K562 (cell line): ENCODE measurements around the gene TMEM43. TPM values are rescaled to one million over a fixed set of nuclear protein-coding genes. Genes with fewer than 3 reads are reported as not detected.

Experiments
- C11orf30 ChIP-seq: fragments of 450-650 bp; IDR thresholded peaks from 2 replicates; pipeline ENCODE4 v1.6.1; 2016; ENCODE audit warnings: low read depth, mild to moderate bottlenecking
- COPS2 ChIP-seq: fragments of 450-650 bp; conservative IDR thresholded peaks from 2 replicates; pipeline ENCODE4 v1.6.1; 2016; ENCODE audit warnings: mild to moderate bottlenecking, moderate library complexity
- EWSR1 ChIP-seq: fragments of 450-650 bp; IDR thresholded peaks from 2 replicates; pipeline ENCODE4 v1.6.1; 2018; ENCODE audit warnings: borderline replicate concordance, mild to moderate bottlenecking, low read depth, moderate library complexity; ENCODE audit not compliant: partially characterized antibody
- FOXJ2 ChIP-seq: fragments of 200-800 bp; sonication (Bioruptor generic); IDR thresholded peaks from 2 replicates; pipeline ENCODE4 v1.6.1; 2016; ENCODE audit warnings: missing genetic modification characterization, missing compliant biosample characterization
- HNRNPH1 ChIP-seq: fragments of 200-400 bp; formaldehyde crosslinking; optimal IDR thresholded peaks from 2 replicates; pipeline ENCODE3; 2017; ENCODE audit warnings: low read depth, mild to moderate bottlenecking, low read length, moderate library complexity
- L3MBTL2 ChIP-seq: fragments of 450-650 bp; IDR thresholded peaks from 2 replicates; pipeline ENCODE4 v1.6.1; 2016; ENCODE audit warnings: mild to moderate bottlenecking, moderate library complexity
- NR2C1 ChIP-seq, 2 experiments: fragments of 450-650 bp; IDR thresholded peaks; 2 replicates each; pipeline ENCODE4 v1.6.1; 2017; ENCODE audit warnings: mild to moderate bottlenecking in 2 of 2, antibody characterized with exemption in 1 of 2, inconsistent platforms in 1 of 2, missing compliant biosample characterization in 1 of 2, missing genetic modification characterization in 1 of 2
- NR2F6 ChIP-seq: fragments of 450-650 bp; formaldehyde crosslinking; IDR thresholded peaks from 2 replicates; pipeline ENCODE4 v1.4.0; 2020; ENCODE audit warnings: mild to moderate bottlenecking
- PPARD ChIP-seq: fragments of 250-450 bp; sonication (Bioruptor Pico); IDR thresholded peaks from 2 replicates; pipeline ENCODE4 v1.8.0; 2022; ENCODE audit warnings: inconsistent platforms, mild to moderate bottlenecking, moderate library complexity
- RBM14 ChIP-seq: fragments of 200-400 bp; formaldehyde crosslinking; IDR thresholded peaks from 2 replicates; pipeline ENCODE4 v1.6.1; 2018; ENCODE audit warnings: low read depth, mild to moderate bottlenecking, low read length, moderate library complexity, borderline replicate concordance; ENCODE audit not compliant: insufficient read depth
- RCOR1 ChIP-seq, 2 experiments: IDR thresholded peaks; 2 replicates each; pipeline ENCODE4 v1.6.1; 2012; ENCODE audit warnings: low read depth in 2 of 2, low read length in 2 of 2, borderline replicate concordance in 1 of 2, improper control_type of control experiment in 1 of 2
- RFX7 ChIP-seq: fragments of 250-450 bp; sonication (Bioruptor Pico); IDR thresholded peaks from 2 replicates; pipeline ENCODE4 v1.5.1; 2021; ENCODE audit warnings: mild to moderate bottlenecking
- SRSF9 ChIP-seq: fragments of 200-400 bp; formaldehyde crosslinking; IDR thresholded peaks from 2 replicates; pipeline ENCODE4 v1.6.1; 2017; ENCODE audit warnings: low read depth, low read length, borderline replicate concordance
- STAG1 ChIP-seq: sonication (generic); formaldehyde crosslinking; IDR thresholded peaks from 2 replicates; pipeline ENCODE4 v1.5.0; 2020; ENCODE audit warnings: missing genetic modification reagents, borderline replicate concordance
- STAT5B ChIP-seq: fragments of 250-450 bp; sonication (Bioruptor Pico); IDR thresholded peaks from 2 replicates; pipeline ENCODE4 v1.8.0; 2021; ENCODE audit warnings: mild to moderate bottlenecking, inconsistent platforms
- SUPT5H ChIP-seq: fragments of 450-650 bp; IDR thresholded peaks from 2 replicates; pipeline ENCODE4 v1.6.1; 2016
- TAF15 ChIP-seq: fragments of 200-400 bp; formaldehyde crosslinking; IDR thresholded peaks from 2 replicates; pipeline ENCODE4 v1.6.1; 2017; ENCODE audit warnings: mild to moderate bottlenecking, low read depth, low read length, moderate library complexity
- ZBTB43 ChIP-seq: sonication (generic); formaldehyde crosslinking; IDR thresholded peaks from 2 replicates; pipeline ENCODE4 v1.8.0; 2023; ENCODE audit warnings: mild to moderate bottlenecking, missing genetic modification reagents
- ZEB2 ChIP-seq: fragments of 450-650 bp; IDR thresholded peaks from 2 replicates; pipeline ENCODE4 v1.6.1; 2016
- ZNF140 ChIP-seq: fragments of 250-450 bp; sonication (Bioruptor Pico); IDR thresholded peaks from 2 replicates; pipeline ENCODE4 v1.8.0; 2021; ENCODE audit warnings: moderate library complexity, mild to moderate bottlenecking, inconsistent platforms
- ZNF41 ChIP-seq: fragments of 250-450 bp; sonication (Bioruptor Pico); conservative IDR thresholded peaks from 2 replicates; pipeline ENCODE4 v1.4.0; 2020; ENCODE audit warnings: mild to moderate bottlenecking
- ZNF668 ChIP-seq: fragments of 250-450 bp; sonication (Bioruptor Pico); IDR thresholded peaks from 2 replicates; pipeline ENCODE4 v1.8.0; 2022; ENCODE audit warnings: mild to moderate bottlenecking, inconsistent platforms
- polyA plus RNA-seq, 8 experiments: library from polyadenylated mRNA; depleted of rRNA in 4 of 8; stranded (reverse) in 5 of 8; unstranded in 3 of 8; fragments of >200 nt; fragmentation: Nextera tagmentation in 2 of 8; fragmentation: Illumina TruSeq in 1 of 8; extraction: Ambion mirVana in 2 of 8; extraction: Trizol in 1 of 8; gene quantifications; 2 replicates each; pipeline versions ENCODE4 v1.2.1 to v1.2.3, GENCODE V29; 2011 to 2014; ENCODE audit warnings: inconsistent platforms in 1 of 8, missing spikeins in 1 of 8
- total RNA-seq, 7 experiments: library from RNA; depleted of rRNA in 6 of 7; stranded (reverse); fragments of >200 nt in 6 of 7; fragmentation: Illumina TruSeq in 2 of 7; extraction: Trizol in 2 of 7; gene quantifications; 2 replicates each; pipeline versions ENCODE4 v1.2.1 to v1.2.3, GENCODE V29; 2011 to 2021; ENCODE audit warnings: low replicate concordance in 1 of 7
- TF ChIP-seq, protein P1 (sequence below): sonication (generic); formaldehyde crosslinking; IDR thresholded peaks from 2 replicates; pipeline ENCODE4 v1.8.0; 2022; ENCODE audit warnings: missing genetic modification reagents, mild to moderate bottlenecking, moderate library complexity, borderline replicate concordance
- TF ChIP-seq, protein P2 (sequence below), 2 experiments: fragments of 200-800 bp in 1 of 2; sonication (Bioruptor generic) in 1 of 2; sonication (generic) in 1 of 2; formaldehyde crosslinking in 1 of 2; IDR thresholded peaks in 1 of 2; conservative IDR thresholded peaks in 1 of 2; 2 replicates each; pipeline versions ENCODE4 v1.5.0 to v1.6.1; 2016 to 2020; ENCODE audit warnings: missing compliant biosample characterization in 1 of 2, missing genetic modification characterization in 1 of 2, missing genetic modification reagents in 1 of 2
- TF ChIP-seq, protein P3 (sequence below): sonication (generic); formaldehyde crosslinking; IDR thresholded peaks from 2 replicates; pipeline ENCODE4 v1.8.0; 2022; ENCODE audit warnings: mild to moderate bottlenecking, missing genetic modification reagents

The TMEM43 gene
- total and polyA plus RNA-seq, 9 of the 15 experiments (the other 6 are each of a cell fraction or from before 2014, with no cell fraction given), result 16.7 to 46.1 (median 35.7) TPM

GRCh38 chr3:14124615-14125192, at the start of gene TMEM43, which contains the start of gene CHCHD4 (continued):
- TF ChIP-seq SUPT5H, result peak; percentile 63; the same call in 1 of the 2 replicates
- TF ChIP-seq EWSR1, result no peak
- no peak for TF ChIP-seq C11orf30
- no peak for TF ChIP-seq HNRNPH1
- TF ChIP-seq COPS2, result no peak
- TF ChIP-seq, protein P1, sequence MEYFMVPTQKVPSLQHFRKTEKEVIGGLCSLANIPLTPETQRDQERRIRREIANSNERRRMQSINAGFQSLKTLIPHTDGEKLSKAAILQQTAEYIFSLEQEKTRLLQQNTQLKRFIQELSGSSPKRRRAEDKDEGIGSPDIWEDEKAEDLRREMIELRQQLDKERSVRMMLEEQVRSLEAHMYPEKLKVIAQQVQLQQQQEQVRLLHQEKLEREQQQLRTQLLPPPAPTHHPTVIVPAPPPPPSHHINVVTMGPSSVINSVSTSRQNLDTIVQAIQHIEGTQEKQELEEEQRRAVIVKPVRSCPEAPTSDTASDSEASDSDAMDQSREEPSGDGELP (CRISPR knock-in tag), result no peak; the same call in 1 of the 2 replicates
- TF ChIP-seq STAT5B (CRISPR knock-in tag), result no peak
- TF ChIP-seq, protein P2, sequence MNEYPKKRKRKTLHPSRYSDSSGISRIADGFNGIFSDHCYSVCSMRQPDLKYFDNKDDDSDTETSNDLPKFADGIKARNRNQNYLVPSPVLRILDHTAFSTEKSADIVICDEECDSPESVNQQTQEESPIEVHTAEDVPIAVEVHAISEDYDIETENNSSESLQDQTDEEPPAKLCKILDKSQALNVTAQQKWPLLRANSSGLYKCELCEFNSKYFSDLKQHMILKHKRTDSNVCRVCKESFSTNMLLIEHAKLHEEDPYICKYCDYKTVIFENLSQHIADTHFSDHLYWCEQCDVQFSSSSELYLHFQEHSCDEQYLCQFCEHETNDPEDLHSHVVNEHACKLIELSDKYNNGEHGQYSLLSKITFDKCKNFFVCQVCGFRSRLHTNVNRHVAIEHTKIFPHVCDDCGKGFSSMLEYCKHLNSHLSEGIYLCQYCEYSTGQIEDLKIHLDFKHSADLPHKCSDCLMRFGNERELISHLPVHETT (CRISPR knock-in tag; conservative IDR thresholded peaks at IDR 0.05 in 1 of 2, IDR thresholded peaks at IDR 0.05 in 1 of 2), result no peak
- TF ChIP-seq L3MBTL2, result peak; percentile 45; the same call in 1 of the 2 replicates
- TF ChIP-seq STAG1 (CRISPR knock-in tag), result no peak
- TF ChIP-seq ZBTB43, result no peak
- TF ChIP-seq RCOR1 (IDR thresholded peaks at IDR 0.05; ENCODE audit: borderline replicate concordance in 1 of 2, low read depth in 2 of 2, low read length in 2 of 2), result no peak
- TF ChIP-seq FOXJ2, result 0 out of 2 replicates have a peak, but pooled peaks have one; percentile 12
- TF ChIP-seq PPARD (CRISPR knock-in tag), result no peak
- TF ChIP-seq NR2C1 (IDR thresholded peaks at IDR 0.05), result no peak
- TF ChIP-seq NR2C1 (tag; IDR thresholded peaks at IDR 0.05), result peak; percentile 88
- no peak for TF ChIP-seq ZEB2
- TF ChIP-seq RFX7 (CRISPR knock-in tag), result no peak
- no peak for TF ChIP-seq TAF15
- no peak for TF ChIP-seq SRSF9
- TF ChIP-seq NR2F6, result 0 out of 2 replicates have a peak, but pooled peaks have one; percentile 13
- TF ChIP-seq, protein P3, sequence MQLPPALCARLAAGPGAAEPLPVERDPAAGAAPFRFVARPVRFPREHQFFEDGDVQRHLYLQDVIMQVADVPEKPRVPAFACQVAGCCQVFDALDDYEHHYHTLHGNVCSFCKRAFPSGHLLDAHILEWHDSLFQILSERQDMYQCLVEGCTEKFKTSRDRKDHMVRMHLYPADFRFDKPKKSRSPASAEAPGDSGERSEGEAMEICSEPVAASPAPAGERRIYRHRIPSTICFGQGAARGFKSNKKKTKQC (CRISPR knock-in tag), result no peak; the same call in 1 of the 2 replicates
- no peak for TF ChIP-seq RBM14
- no peak for TF ChIP-seq ZNF140 (CRISPR knock-in tag)
- no peak for TF ChIP-seq ZNF41 (CRISPR knock-in tag)
- TF ChIP-seq ZNF668 (CRISPR knock-in tag), result no peak
